H9 (cell line): Measurements from ENCODE around the gene ZNF618. TPM values are rescaled to one million over a fixed set of nuclear protein-coding genes. Genes with fewer than 3 reads are reported as not detected.

Experiments
- DNase-seq: peaks from one replicate; pipeline ENCODE4 v3.0.0-alpha.2; 2017
- H2AFZ ChIP-seq: one replicate; pipeline ENCODE4 v1.6.1; 2013; ENCODE audit warnings: mild to moderate bottlenecking, low read length, control low read depth, moderate library complexity
- H2AK5ac ChIP-seq: 2 replicates; pipeline ENCODE4 v1.6.1; 2013; ENCODE audit warnings: low read length, control low read depth, mixed read lengths; ENCODE audit not compliant: insufficient read length
- H2BK120ac ChIP-seq: one replicate; pipeline ENCODE4 v1.6.1; 2013; ENCODE audit warnings: low read depth, mild to moderate bottlenecking, low read length, control low read depth, inconsistent platforms; ENCODE audit not compliant: poor library complexity, severe bottlenecking
- H2BK12ac ChIP-seq: 2 replicates; pipeline ENCODE4 v1.6.1; 2013; ENCODE audit warnings: low read length, control low read depth, mixed read lengths, low read depth; ENCODE audit not compliant: insufficient read length
- H2BK15ac ChIP-seq: 2 replicates; pipeline ENCODE4 v1.6.1; 2013; ENCODE audit warnings: low read depth, low read length, control low read depth
- H2BK20ac ChIP-seq: one replicate; pipeline ENCODE4 v1.6.1; 2013; ENCODE audit warnings: low read depth, mild to moderate bottlenecking, low read length, control low read depth, inconsistent platforms; ENCODE audit not compliant: poor library complexity, severe bottlenecking
- H2BK5ac ChIP-seq: 2 replicates; pipeline ENCODE4 v1.6.1; 2013; ENCODE audit warnings: low read length, control low read depth, mixed read lengths; ENCODE audit not compliant: insufficient read length
- H3K14ac ChIP-seq: 2 replicates; pipeline ENCODE4 v1.6.1; 2013; ENCODE audit warnings: low read length, control low read depth; ENCODE audit not compliant: insufficient read depth
- H3K18ac ChIP-seq: 2 replicates; pipeline ENCODE4 v1.6.1; 2013; ENCODE audit warnings: low read depth, mild to moderate bottlenecking, mixed read lengths, low read length, control low read depth; ENCODE audit not compliant: insufficient read length
- H3K23ac ChIP-seq: 2 replicates; pipeline ENCODE4 v1.6.1; 2013; ENCODE audit warnings: low read length, control low read depth, mixed read lengths, low read depth; ENCODE audit not compliant: insufficient read length
- H3K23me2 ChIP-seq: 2 replicates; pipeline ENCODE4 v1.6.1; 2013; ENCODE audit warnings: low read depth, mild to moderate bottlenecking, mixed read lengths, low read length, control low read depth; ENCODE audit not compliant: insufficient read length, poor library complexity, severe bottlenecking
- H3K27ac ChIP-seq: 2 replicates; pipeline ENCODE4 v1.5.1; 2013; ENCODE audit warnings: low read length, control low read depth, mixed read lengths, low read depth; ENCODE audit not compliant: insufficient read length
- H3K27me3 ChIP-seq: 2 replicates; pipeline ENCODE4 v1.6.1; 2013; ENCODE audit warnings: low read length, control low read depth, inconsistent platforms; ENCODE audit not compliant: insufficient read depth
- H3K4ac ChIP-seq: 2 replicates; pipeline ENCODE4 v1.6.1; 2013; ENCODE audit warnings: low read depth, mild to moderate bottlenecking, control low read depth, inconsistent platforms, low read length, moderate library complexity
- H3K4me1 ChIP-seq: 2 replicates; pipeline ENCODE4 v1.6.1; 2013; ENCODE audit warnings: low read length, control low read depth, inconsistent platforms; ENCODE audit not compliant: insufficient read depth
- H3K4me2 ChIP-seq: 2 replicates; pipeline ENCODE4 v1.6.1; 2013; ENCODE audit warnings: low read length, control low read depth, mixed read lengths; ENCODE audit not compliant: insufficient read length, insufficient read depth
- H3K56ac ChIP-seq: 2 replicates; pipeline ENCODE4 v1.6.1; 2013; ENCODE audit warnings: low read depth, mild to moderate bottlenecking, mixed read lengths, low read length, control low read depth; ENCODE audit not compliant: insufficient read length
- H3K79me1 ChIP-seq: 2 replicates; pipeline ENCODE4 v1.6.1; 2013; ENCODE audit warnings: low read depth, mild to moderate bottlenecking, moderate library complexity, low read length, control low read depth, inconsistent platforms; ENCODE audit not compliant: insufficient read depth, poor library complexity, severe bottlenecking
- H3K79me2 ChIP-seq: 2 replicates; pipeline ENCODE4 v1.6.1; 2013; ENCODE audit warnings: low read length, control low read depth, inconsistent platforms; ENCODE audit not compliant: insufficient read depth
- H3K9ac ChIP-seq: 2 replicates; pipeline ENCODE4 v1.6.1; 2013; ENCODE audit warnings: low read length, control low read depth, mixed read lengths; ENCODE audit not compliant: insufficient read length; ENCODE audit errors: extremely low read depth
- H3K9me3 ChIP-seq: one replicate; pipeline ENCODE4 v1.6.1; 2013; ENCODE audit warnings: low read depth, low read length, inconsistent platforms; ENCODE audit not compliant: control insufficient read depth
- H3T11ph ChIP-seq: one replicate; pipeline ENCODE4 v1.6.1; 2013; ENCODE audit warnings: mild to moderate bottlenecking, low read length, control low read depth, inconsistent platforms
- H4K20me1 ChIP-seq: one replicate; pipeline ENCODE4 v1.6.1; 2013; ENCODE audit not compliant: control insufficient read depth, insufficient read length, insufficient read depth
- H4K5ac ChIP-seq: 2 replicates; pipeline ENCODE4 v1.6.1; 2013; ENCODE audit warnings: low read depth, mild to moderate bottlenecking, mixed read lengths, low read length, control low read depth; ENCODE audit not compliant: insufficient read length
- H4K8ac ChIP-seq: replicated peaks from 2 replicates; pipeline ENCODE4 v1.6.1; 2013; ENCODE audit warnings: low read length, control low read depth, mixed read lengths, low read depth; ENCODE audit not compliant: insufficient read length
- H4K91ac ChIP-seq: 2 replicates; pipeline ENCODE4 v1.6.1; 2013; ENCODE audit warnings: low read depth, mild to moderate bottlenecking, moderate library complexity, mixed read lengths, low read length, control low read depth; ENCODE audit not compliant: insufficient read length
- H3K27ac Mint-ChIP-seq, 3 experiments: 2 replicates in 2 of 3; 3 replicates in 1 of 3; pipeline ENCODE4 v1.8.0; 2020 to 2021; ENCODE audit warnings: mixed read lengths in 3 of 3, mild to moderate bottlenecking in 1 of 3, moderate library complexity in 1 of 3
- H3K27me3 Mint-ChIP-seq: 2 replicates; pipeline ENCODE4 v1.8.0; 2021; ENCODE audit warnings: low read depth, mild to moderate bottlenecking, moderate library complexity, mixed read lengths
- H3K36me3 Mint-ChIP-seq, 3 experiments: 2 replicates in 2 of 3; 3 replicates in 1 of 3; pipeline ENCODE4 v1.8.0; 2020 to 2021; ENCODE audit warnings: low read depth in 3 of 3, mixed read lengths in 3 of 3; ENCODE audit not compliant: insufficient read depth in 1 of 3
- H3K4me1 Mint-ChIP-seq, 2 experiments: 2 replicates each; pipeline ENCODE4 v1.8.0; 2020; ENCODE audit warnings: mixed read lengths in 2 of 2
- H3K4me3 Mint-ChIP-seq, 2 experiments: 2 replicates in 1 of 2; 3 replicates in 1 of 2; pipeline ENCODE4 v1.8.0; 2020 to 2021; ENCODE audit warnings: mild to moderate bottlenecking in 2 of 2, mixed read lengths in 2 of 2, moderate library complexity in 1 of 2
- H3K9me3 Mint-ChIP-seq, 2 experiments: 2 replicates in 1 of 2; 3 replicates in 1 of 2; pipeline ENCODE4 v1.8.0; 2020; ENCODE audit warnings: mild to moderate bottlenecking in 2 of 2, mixed read lengths in 2 of 2, moderate library complexity in 1 of 2
- CTCF ChIP-seq: fragments of 200-600 bp; sonication (generic); conservative IDR thresholded peaks from 3 replicates; pipeline ENCODE4 v1.8.0; 2021; ENCODE audit warnings: antibody characterized with exemption, mild to moderate bottlenecking
- WGBS: extraction: QIAGEN DNeasy Blood & Tissue Kit; methylation state at CpG from one replicate; pipeline ENCODE4 v1.1.7; 2013; ENCODE audit warnings: missing lambda C conversion rate, low lambda C conversion rate, mixed read lengths; ENCODE audit not compliant: insufficient read length; ENCODE audit errors: extremely low coverage; 5-methylcytosine and 5-hydroxymethylcytosine counted together
- total RNA-seq: library from RNA; stranded (reverse); gene quantifications from 2 replicates; pipeline ENCODE4 v1.2.1, GENCODE V29; 2021

The ZNF618 gene
- total RNA-seq, 1 experiment from 2014 or later: 13.6 TPM

DNA sequence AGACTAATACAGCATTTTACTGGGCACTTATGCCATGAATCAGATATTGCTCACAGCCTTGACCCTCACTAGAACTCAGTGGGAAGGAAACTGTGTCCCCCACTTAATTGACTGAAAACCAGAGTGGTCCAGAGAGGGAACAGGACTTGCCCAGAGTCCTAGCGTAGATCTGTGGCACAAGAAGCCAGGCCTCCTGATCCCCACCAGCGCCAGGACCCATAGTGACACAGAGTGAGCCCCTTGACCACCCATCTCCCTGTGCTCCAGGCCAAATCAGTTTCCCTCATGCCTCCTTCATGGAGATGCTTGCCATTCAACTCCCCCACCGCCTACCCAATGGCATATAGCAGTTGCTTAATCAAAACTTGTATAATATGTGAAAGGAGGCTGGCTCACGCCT is 214.7 kb downstream of the ZNF618 start:
- no peak overlapping the region for H2AFZ ChIP-seq
- H3K4me2 ChIP-seq: no peak overlapping the region
- TF ChIP-seq CTCF: no peak
- no peak overlapping the region for H3K27ac ChIP-seq
- H2BK120ac ChIP-seq: no peak overlapping the region
- H3K79me2 ChIP-seq: no peaks in the 10 kb centered on the region
- H2BK20ac ChIP-seq: no peak overlapping the region
- no peak overlapping the region for H4K91ac ChIP-seq
- no peaks in the 10 kb centered on the region for H3K9me3 Mint-ChIP-seq
- no peak overlapping the region for H2AK5ac ChIP-seq
- no peak overlapping the region for H3K56ac ChIP-seq
- no peak overlapping the region for H4K5ac ChIP-seq
- no peak overlapping the region for H3K9ac ChIP-seq
- no peak overlapping the region for H4K8ac ChIP-seq
- no peak overlapping the region for H3K18ac ChIP-seq
- H4K20me1 ChIP-seq: no peaks in the 10 kb centered on the region
- H3K23me2 ChIP-seq: no peaks in the 10 kb centered on the region
- H3K4me3 Mint-ChIP-seq: no peak overlapping the region
- no peak overlapping the region for H3K14ac ChIP-seq
- H3T11ph ChIP-seq: no peak overlapping the region
- H2BK12ac ChIP-seq: no peak overlapping the region
- H3K27ac Mint-ChIP-seq: no peak overlapping the region; a peak in 1 of 7 replicates
- no peak for DNase-seq
- H3K23ac ChIP-seq: no peak overlapping the region
- no peaks in the 10 kb centered on the region for H3K4me1 Mint-ChIP-seq
- H3K36me3 Mint-ChIP-seq: peaks cover 0 to 7% (median 2%) of the 10 kb centered on the region in 3 experiments; a peak in 3 of 7 replicates
- WGBS: no CpG with 5 or more reads among the region's 4 CpGs
- H2BK15ac ChIP-seq: no peak overlapping the region
- H3K4ac ChIP-seq: no peak overlapping the region
- H3K27me3 ChIP-seq: no peaks in the 10 kb centered on the region
- peaks cover 19% of the 10 kb centered on the region for H3K27me3 Mint-ChIP-seq
- H3K79me1 ChIP-seq: no peaks in the 10 kb centered on the region
- no peak overlapping the region for H2BK5ac ChIP-seq
- no peaks in the 10 kb centered on the region for H3K4me1 ChIP-seq
- H3K9me3 ChIP-seq: no peaks in the 10 kb centered on the region
